GM12873 (cell line): Measurements from ENCODE around the gene TPPP2.

ENCODE experiments used
- CTCF ChIP-seq: IDR thresholded peaks from 2 replicates; pipeline ENCODE4 v1.5.1; 2012; ENCODE audit warnings: low read depth, mild to moderate bottlenecking, moderate library complexity, low read length, control low read depth; ENCODE audit not compliant: insufficient read depth; ENCODE audit errors: missing control alignments

TPPP2 gene

GRCh38 chr14:21072031-21072473, 42.0 kb downstream of the TPPP2 start:
- TF ChIP-seq CTCF = no peak

- TF ChIP-seq CTCF = no peak
These were observed 42.8 kb downstream of the TPPP2 start for GRCh38 chr14:21072781-21073339.

GRCh38 chr14:21073921-21074320, 43.9 kb downstream of the TPPP2 start:
- TF ChIP-seq CTCF = no peak

GRCh38 chr14:21074398-21075272, 44.6 kb downstream of the TPPP2 start:
- no peak for TF ChIP-seq CTCF

- no peak for TF ChIP-seq CTCF
These were observed 45.9 kb downstream of the TPPP2 start for GRCh38 chr14:21075719-21076437.

GRCh38 chr14:21077672-21078071, 47.7 kb downstream of the TPPP2 start:
- no peak for TF ChIP-seq CTCF

GRCh38 chr14:21078287-21078686, 48.3 kb downstream of the TPPP2 start:
- TF ChIP-seq CTCF = no peak
